CD4-positive, alpha-beta memory T cell (primary cell): ENCODE results near the gene DNAH14. TPM values are rescaled to one million over a fixed set of nuclear protein-coding genes. Genes with fewer than 3 reads are reported as not detected.
"Not testable (repeated sequence)": the region's sequence is repeated elsewhere in the genome, so short reads cannot be mapped to it uniquely, and the experiment has no call there.

Experiments used
- CTCF ChIA-PET: fragments of 350-600 bp; sonication (Branson Sonifier 250); formaldehyde crosslinking; loops from one replicate; lab custom pipeline; 2021; ENCODE audit warnings: inconsistent platforms; ENCODE audit not compliant: partially characterized antibody; lab: Charles Lee
- POLR2A ChIA-PET: fragments of 350-600 bp; sonication (Branson Sonifier 250); formaldehyde crosslinking; loops from one replicate; lab custom pipeline; 2021; ENCODE audit not compliant: partially characterized antibody; lab: Charles Lee
- DNase-seq, 5 donors: peaks; one replicate each; pipeline versions ENCODE4 v3.0.0 to v3.0.0-alpha.2; 2020 to 2022; ENCODE audit warnings: mixed read lengths in 1 of 5
- H3K27ac ChIP-seq: one replicate; pipeline ENCODE4 v1.7.0; 2013; ENCODE audit warnings: low read depth, low read length
- H3K27me3 ChIP-seq: 2 replicates; pipeline ENCODE4 v1.7.0; 2013; ENCODE audit warnings: mild to moderate bottlenecking, low read length, moderate library complexity; ENCODE audit not compliant: insufficient read depth
- H3K36me3 ChIP-seq: 2 replicates; pipeline ENCODE4 v1.7.0; 2013; ENCODE audit warnings: mild to moderate bottlenecking, low read length, moderate library complexity; ENCODE audit not compliant: insufficient read depth
- H3K4me1 ChIP-seq: 2 replicates; pipeline ENCODE4 v1.7.0; 2013; ENCODE audit warnings: mild to moderate bottlenecking, low read length, moderate library complexity; ENCODE audit not compliant: insufficient read depth
- H3K4me3 ChIP-seq, 2 donors: one replicate each; pipeline ENCODE4 v1.7.0; 2013; ENCODE audit warnings: low read length in 2 of 2, mild to moderate bottlenecking in 1 of 2
- H3K9me3 ChIP-seq, 2 donors: one replicate each; pipeline ENCODE4 v1.7.0; 2013; ENCODE audit warnings: low read length in 2 of 2, control low read depth in 1 of 2; ENCODE audit not compliant: control insufficient read depth in 1 of 2
- H3K27ac Mint-ChIP-seq, 7 donors: one replicate each; pipeline ENCODE4 v1.8.0; 2020 to 2021; ENCODE audit warnings: mixed read lengths in 7 of 7, mild to moderate bottlenecking in 6 of 7, inconsistent platforms in 3 of 7, moderate library complexity in 3 of 7
- H3K27me3 Mint-ChIP-seq, 2 donors: one replicate each; pipeline ENCODE4 v1.8.0; 2020 to 2021; ENCODE audit warnings: mixed read lengths in 2 of 2
- H3K36me3 Mint-ChIP-seq, 2 donors: one replicate each; pipeline ENCODE4 v1.8.0; 2020 to 2021; ENCODE audit warnings: mixed read lengths in 2 of 2, inconsistent platforms in 1 of 2, mild to moderate bottlenecking in 1 of 2
- H3K4me1 Mint-ChIP-seq, 4 donors: one replicate each; pipeline ENCODE4 v1.8.0; 2020 to 2021; ENCODE audit warnings: mixed read lengths in 4 of 4, mild to moderate bottlenecking in 1 of 4
- H3K4me3 Mint-ChIP-seq, 8 donors: one replicate each; pipeline ENCODE4 v1.8.0; 2020 to 2021; ENCODE audit warnings: mixed read lengths in 8 of 8, mild to moderate bottlenecking in 7 of 8, moderate library complexity in 6 of 8, inconsistent platforms in 3 of 8
- H3K9me3 Mint-ChIP-seq, 8 donors: one replicate each; pipeline ENCODE4 v1.8.0; 2020 to 2021; ENCODE audit warnings: mixed read lengths in 8 of 8, mild to moderate bottlenecking in 5 of 8, inconsistent platforms in 3 of 8, moderate library complexity in 1 of 8
- intact Hi-C: fragments of 100-400 bp; cut with micrococcal nuclease; formaldehyde crosslinking; loops from one replicate; pipeline ENCODE4 v1.15.1; 2023
- polyA plus RNA-seq, 2 donors: library from polyadenylated mRNA; unstranded; fragments of 300-500 nt; fragmentation: Illumina TruSeq; gene quantifications; one replicate each; pipeline ENCODE4 v1.2.3, GENCODE V29; 2021
- total RNA-seq, 2 experiments: library from RNA; stranded (reverse); gene quantifications; one replicate each; pipeline ENCODE4 v1.2.3, GENCODE V29; 2021

DNAH14 gene
- total and polyA plus RNA-seq, 4 experiments from 2014 or later = 0.06 TPM; not detected in 3

DNA sequence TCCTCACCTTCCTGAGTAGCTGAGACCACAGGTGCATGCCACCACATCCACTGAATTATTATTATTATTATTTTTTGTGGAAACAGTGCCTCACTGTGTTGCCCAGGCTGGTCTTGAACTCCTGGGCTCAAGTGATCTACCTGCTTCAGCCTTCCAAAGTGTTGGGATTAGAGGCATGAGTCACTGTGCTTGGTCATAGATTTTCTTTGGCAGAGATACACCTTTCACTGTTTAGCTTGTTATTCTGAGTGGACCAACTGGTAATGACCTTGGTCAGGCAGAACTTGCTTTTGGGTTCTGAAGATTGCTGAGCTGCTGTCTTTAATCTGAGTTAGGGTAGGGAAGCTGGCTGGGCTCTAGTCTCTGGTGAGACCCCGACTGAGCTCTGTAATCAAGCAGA, 66.8 kb downstream of the DNAH14 start:
- no peak overlapping the region for H3K27ac ChIP-seq
- no peaks in the 10 kb centered on the region for H3K9me3 ChIP-seq
- no peak overlapping the region for H3K27ac Mint-ChIP-seq
- no peak overlapping the region for H3K4me3 ChIP-seq
- peaks cover 0 to 60% (median 32%) of the 10 kb centered on the region in 8 donors for H3K9me3 Mint-ChIP-seq
- H3K36me3 ChIP-seq = no peaks in the 10 kb centered on the region
- peaks cover 0 to 3% of the 10 kb centered on the region in 2 donors for H3K36me3 Mint-ChIP-seq
- H3K4me3 Mint-ChIP-seq = no peak overlapping the region
- intact Hi-C loops = no loop called here
- POLR2A ChIA-PET = no interaction called here
- H3K4me1 Mint-ChIP-seq = no peaks in the 10 kb centered on the region
- peaks cover 1 to 2% of the 10 kb centered on the region in 2 donors for H3K27me3 Mint-ChIP-seq
- no peak for DNase-seq
- H3K4me1 ChIP-seq = no peaks in the 10 kb centered on the region
- CTCF ChIA-PET = no interaction called here
- no peaks in the 10 kb centered on the region for H3K27me3 ChIP-seq

GRCh38 chr1:224998185-224998584, 68.7 kb downstream of the DNAH14 start:
- Mint-ChIP-seq H3K27me3 (peaks cover 2 to 3% of the 10 kb centered on the region in 2 donors), H3K27ac (no peak overlapping the region), H3K4me1 (no peaks in the 10 kb centered on the region), H3K36me3 (peaks cover 0 to 4% of the 10 kb centered on the region in 2 donors), H3K4me3 (no peak overlapping the region), H3K9me3 (peaks cover 0 to 61% (median 32%) of the 10 kb centered on the region in 8 donors)
- Histone ChIP-seq H3K27me3 (no peaks in the 10 kb centered on the region), H3K9me3 (no peaks in the 10 kb centered on the region), H3K36me3 (no peaks in the 10 kb centered on the region), H3K4me3 (no peak overlapping the region), H3K27ac (no peak overlapping the region), H3K4me1 (no peaks in the 10 kb centered on the region)
- ChIA-PET POLR2A (no interaction called here), CTCF (no interaction called here)
- DNase-seq = no peak
- intact Hi-C loops = no loop called here

DNA sequence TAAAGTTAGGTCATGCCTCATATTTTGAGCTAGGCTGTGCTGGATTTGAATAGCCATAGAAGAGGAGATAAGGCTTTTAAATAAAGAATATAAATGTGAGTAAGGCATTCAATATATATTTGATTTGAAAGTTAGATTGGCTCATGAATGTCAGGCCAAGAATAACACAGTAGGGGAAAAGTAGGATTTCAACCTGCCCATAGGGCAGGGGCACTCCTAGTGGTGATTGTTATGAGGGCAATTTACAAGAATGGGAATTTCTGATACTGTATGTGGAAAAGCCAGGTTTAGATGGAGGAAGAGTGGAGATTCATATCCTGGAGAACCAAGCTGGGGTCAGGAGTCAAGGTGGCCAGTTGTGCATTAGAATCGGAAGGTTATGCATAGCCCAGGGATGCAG, 74.9 kb downstream of the DNAH14 start:
- Mint-ChIP-seq H3K4me1 (no peaks in the 10 kb centered on the region), H3K27ac (no peak overlapping the region), H3K27me3 (peaks cover 7 to 10% of the 10 kb centered on the region in 2 donors), H3K36me3 (peaks cover 0 to 3% of the 10 kb centered on the region in 2 donors), H3K4me3 (no peak overlapping the region), H3K9me3 (peaks cover 3 to 49% (median 22%) of the 10 kb centered on the region in 8 donors)
- H3K9me3 ChIP-seq = no peaks in the 10 kb centered on the region
- ChIA-PET CTCF (no interaction called here), POLR2A (no interaction called here)
- H3K27ac ChIP-seq = no peak overlapping the region
- no peaks in the 10 kb centered on the region for H3K4me1 ChIP-seq
- H3K4me3 ChIP-seq = no peak overlapping the region
- intact Hi-C loops = no loop called here
- H3K27me3 ChIP-seq = no peaks in the 10 kb centered on the region
- H3K36me3 ChIP-seq = no peaks in the 10 kb centered on the region
- no peak for DNase-seq

DNA sequence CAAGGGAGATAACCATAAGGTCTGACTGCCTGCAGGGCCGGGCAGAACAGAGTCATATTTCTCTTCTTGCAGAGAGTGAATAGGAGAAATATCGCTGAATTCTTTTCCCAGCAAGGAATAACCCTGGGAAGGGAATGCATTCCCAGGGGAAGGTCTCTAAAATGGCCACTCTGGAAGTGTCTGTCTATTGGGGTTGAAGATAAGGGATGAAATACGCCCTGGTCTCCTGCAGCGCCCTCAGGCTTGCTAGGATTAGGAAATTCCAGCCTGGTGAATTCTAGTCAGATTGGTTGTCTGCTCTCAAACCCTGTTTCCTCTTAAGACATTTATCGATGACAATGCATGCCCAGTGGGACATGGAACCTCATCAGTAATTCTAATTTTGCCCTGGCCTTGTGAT, 76.9 kb downstream of the DNAH14 start:
- intact Hi-C loops, H3K27ac ChIP-seq, POLR2A ChIA-PET, H3K9me3 ChIP-seq, H3K4me3 ChIP-seq, H3K36me3 ChIP-seq, H3K4me1 ChIP-seq, H3K27me3 ChIP-seq, H3K36me3 Mint-ChIP-seq, CTCF ChIA-PET, H3K4me3 Mint-ChIP-seq, H3K4me1 Mint-ChIP-seq, DNase-seq, H3K27me3 Mint-ChIP-seq, H3K27ac Mint-ChIP-seq: not testable (repeated sequence)
- H3K9me3 Mint-ChIP-seq = peaks cover 3 to 47% (median 17%) of the 10 kb centered on the region in 8 donors

GRCh38 chr1:225008050-225008449, 78.6 kb downstream of the DNAH14 start:
- H3K36me3 ChIP-seq, intact Hi-C loops, H3K4me3 ChIP-seq, H3K9me3 ChIP-seq, H3K27ac ChIP-seq, H3K4me3 Mint-ChIP-seq, H3K27ac Mint-ChIP-seq, H3K27me3 ChIP-seq, DNase-seq, H3K36me3 Mint-ChIP-seq, H3K4me1 ChIP-seq, CTCF ChIA-PET, H3K4me1 Mint-ChIP-seq, POLR2A ChIA-PET: not testable (repeated sequence)
- peaks cover 4 to 48% (median 18%) of the 10 kb centered on the region in 8 donors for H3K9me3 Mint-ChIP-seq
- peaks cover 7 to 12% of the 10 kb centered on the region in 2 donors for H3K27me3 Mint-ChIP-seq

GRCh38 chr1:225021037-225021436, 91.6 kb downstream of the DNAH14 start:
- CTCF ChIA-PET = no interaction called here
- H3K4me3 Mint-ChIP-seq = no peak overlapping the region
- no peak overlapping the region for H3K27ac ChIP-seq
- intact Hi-C loops = no loop called here
- H3K27ac Mint-ChIP-seq = no peak overlapping the region
- DNase-seq = no peak
- H3K4me1 Mint-ChIP-seq = no peaks in the 10 kb centered on the region
- no peaks in the 10 kb centered on the region for H3K4me1 ChIP-seq
- no peak overlapping the region for H3K4me3 ChIP-seq
- no peaks in the 10 kb centered on the region for H3K27me3 ChIP-seq
- H3K36me3 ChIP-seq = no peaks in the 10 kb centered on the region
- H3K9me3 Mint-ChIP-seq = peaks cover 0 to 24% (median 17%) of the 10 kb centered on the region in 8 donors
- POLR2A ChIA-PET = no interaction called here
- H3K36me3 Mint-ChIP-seq = no peaks in the 10 kb centered on the region
- peaks cover 6 to 11% of the 10 kb centered on the region in 2 donors for H3K27me3 Mint-ChIP-seq
- no peaks in the 10 kb centered on the region for H3K9me3 ChIP-seq

GRCh38 chr1:225026701-225027100, 97.2 kb downstream of the DNAH14 start:
- Mint-ChIP-seq H3K9me3 (peaks cover 0 to 2% (median 0%) of the 10 kb centered on the region in 8 donors), H3K27ac (no peak overlapping the region), H3K36me3 (no peaks in the 10 kb centered on the region), H3K4me3 (no peak overlapping the region), H3K27me3 (peaks cover 0 to 7% of the 10 kb centered on the region in 2 donors), H3K4me1 (no peaks in the 10 kb centered on the region)
- intact Hi-C loops = no loop called here
- Histone ChIP-seq H3K4me1 (no peaks in the 10 kb centered on the region), H3K9me3 (no peaks in the 10 kb centered on the region), H3K27ac (no peak overlapping the region), H3K36me3 (no peaks in the 10 kb centered on the region), H3K4me3 (no peak overlapping the region), H3K27me3 (no peaks in the 10 kb centered on the region)
- POLR2A ChIA-PET = no interaction called here
- CTCF ChIA-PET = no interaction called here
- DNase-seq = no peak

DNA sequence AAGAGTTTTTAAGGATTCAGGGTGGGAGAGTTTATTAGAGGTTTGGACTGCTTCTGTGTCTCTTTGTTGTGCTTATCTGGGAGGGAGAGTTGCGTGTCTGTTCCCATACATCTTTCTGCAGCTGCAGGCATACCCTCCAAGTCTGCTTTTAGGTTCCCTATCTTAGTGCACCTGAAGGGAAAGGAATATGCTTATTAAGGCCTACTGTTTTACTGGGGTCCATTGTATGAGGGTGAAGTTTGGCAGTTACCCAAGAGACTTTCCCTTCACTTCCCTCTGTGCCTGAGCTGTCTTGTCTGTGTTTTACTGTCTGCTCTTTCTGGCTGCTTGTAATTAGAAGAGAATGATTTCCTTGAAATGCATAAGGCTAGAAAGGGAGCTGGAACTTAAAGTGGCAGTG, 107.0 kb downstream of the DNAH14 start:
- CTCF ChIA-PET, H3K27ac Mint-ChIP-seq, H3K27ac ChIP-seq, H3K36me3 Mint-ChIP-seq, H3K4me1 Mint-ChIP-seq, DNase-seq, intact Hi-C loops, H3K4me3 Mint-ChIP-seq, H3K9me3 ChIP-seq, H3K4me3 ChIP-seq, H3K36me3 ChIP-seq, H3K27me3 Mint-ChIP-seq, POLR2A ChIA-PET, H3K27me3 ChIP-seq, H3K4me1 ChIP-seq, H3K9me3 Mint-ChIP-seq: not testable (repeated sequence)
